GM12878 (cell line): ENCODE data around the gene BTNL8. TPM values are rescaled to one million over a fixed set of nuclear protein-coding genes. Genes with fewer than 3 reads are reported as not detected.

Experiments used
- ATAC-seq: fragments of 200-7000 bp; cut with Tn5 transposase; 3 replicates; pipeline ENCODE4 v1.9.1; 2020; ENCODE audit warnings: mild to moderate bottlenecking, moderate library complexity
- BruUV-seq: library from RNA; stranded (reverse); fragments of 400-500 nt; replicated peaks from 2 replicates; lab custom pipeline; 2021; lab: Mats Ljungman, UMichigan
- CTCF ChIA-PET: fragments of 300-600 bp; sonication (Branson Sonifier 250); formaldehyde crosslinking; extraction: SDS; loops from one replicate; lab custom pipeline; 2021; ENCODE audit warnings: inconsistent platforms; lab: Yijun Ruan, JAX
- POLR2A ChIA-PET: fragments of 350-600 bp; formaldehyde crosslinking; extraction: SDS; loops from one replicate; lab custom pipeline; 2021; ENCODE audit warnings: inconsistent platforms; lab: Charles Lee
- RAD21 ChIA-PET: fragments of 300-600 bp; sonication (Branson Sonifier 250); formaldehyde crosslinking; loops from one replicate; lab custom pipeline; 2023; ENCODE audit warnings: antibody characterized with exemption; ENCODE audit not compliant: unreplicated experiment; lab: Charles Lee
- SMC1A ChIA-PET: fragments of 300-600 bp; sonication (Branson Sonifier 250); formaldehyde crosslinking; loops from one replicate; lab custom pipeline; 2023; ENCODE audit not compliant: unreplicated experiment, uncharacterized antibody; lab: Charles Lee
- DNase-seq: peaks from one replicate; pipeline ENCODE4 v3.0.0-alpha.2; 2011; ENCODE audit warnings: low read depth, low spot score
- FAIRE-seq: peaks from 3 replicates; lab custom pipeline; 2011; peaks lifted over from hg19 to GRCh38; lab: Jason Lieb, UNC
- H2AFZ ChIP-seq: 2 replicates; pipeline ENCODE4 v1.6.0; 2011; ENCODE audit warnings: low read depth, low read length, control low read depth; ENCODE audit not compliant: control insufficient read depth
- H3K27ac ChIP-seq: 2 replicates; pipeline ENCODE4 v1.5.1; 2011; ENCODE audit warnings: control low read depth; ENCODE audit not compliant: control insufficient read depth, insufficient read depth
- H3K27me3 ChIP-seq, 2 experiments: replicated peaks in 1 of 2; 2 replicates each; pipeline versions ENCODE4 v1.6.0 to v1.6.1; 2011; ENCODE audit warnings: low read length in 1 of 2; ENCODE audit not compliant: control insufficient read depth in 2 of 2, insufficient read depth in 2 of 2
- H3K36me3 ChIP-seq, 2 experiments: 2 replicates each; pipeline ENCODE4 v1.5.1; 2011; ENCODE audit warnings: low read length in 1 of 2; ENCODE audit not compliant: control insufficient read depth in 2 of 2, insufficient read depth in 2 of 2
- H3K4me1 ChIP-seq: 2 replicates; pipeline ENCODE4 v1.6.1; 2011; ENCODE audit warnings: mild to moderate bottlenecking, low read length, moderate library complexity, mixed read lengths; ENCODE audit not compliant: control insufficient read depth, insufficient read depth
- H3K4me2 ChIP-seq: 2 replicates; pipeline ENCODE4 v1.6.0; 2011; ENCODE audit warnings: control low read depth; ENCODE audit not compliant: control insufficient read depth, insufficient read depth
- H3K4me3 ChIP-seq: fragments of 200-600 bp; sonication (generic); 2 replicates; pipeline ENCODE4 v1.5.1; 2016
- H3K79me2 ChIP-seq: 2 replicates; pipeline ENCODE4 v1.6.0; 2011; ENCODE audit warnings: low read length; ENCODE audit not compliant: control insufficient read depth, insufficient read depth
- H3K9ac ChIP-seq: 2 replicates; pipeline ENCODE4 v1.8.0; 2011; ENCODE audit warnings: low read length, control low read depth, mixed read lengths; ENCODE audit not compliant: control insufficient read depth, insufficient read depth
- H3K9me3 ChIP-seq: replicated peaks from 3 replicates; pipeline ENCODE4 v1.5.1; 2011; ENCODE audit warnings: mild to moderate bottlenecking, low read length; ENCODE audit not compliant: control insufficient read depth, insufficient read depth
- H4K20me1 ChIP-seq: 2 replicates; pipeline ENCODE4 v1.6.0; 2011; ENCODE audit not compliant: control insufficient read depth, insufficient read depth
- CBX5 ChIP-seq: sonication (generic); IDR thresholded peaks from 2 replicates; pipeline ENCODE4 v1.6.1; 2016; ENCODE audit warnings: low read depth, moderate library complexity, mild to moderate bottlenecking, inconsistent platforms
- CUX1 ChIP-seq: IDR thresholded peaks from 2 replicates; pipeline ENCODE4 v1.6.1; 2012; ENCODE audit warnings: improper control_type of control experiment, low read depth, low read length; ENCODE audit not compliant: insufficient replicate concordance
- RB1 ChIP-seq: fragments of 450-650 bp; formaldehyde crosslinking; IDR thresholded peaks from 2 replicates; pipeline ENCODE4 v1.6.1; 2017; ENCODE audit warnings: mild to moderate bottlenecking, borderline replicate concordance
- SPI1 ChIP-seq: IDR thresholded peaks from 2 replicates; pipeline ENCODE4 v1.6.1; 2011; ENCODE audit warnings: low read depth, mild to moderate bottlenecking, low read length, moderate library complexity, borderline replicate concordance; ENCODE audit not compliant: insufficient read depth
- USF2 ChIP-seq: IDR thresholded peaks from 2 replicates; pipeline ENCODE4 v1.6.1; 2011; ENCODE audit warnings: low read depth, low read length, improper control_type of control experiment, borderline replicate concordance
- ZBTB11 ChIP-seq: fragments of 450-650 bp; formaldehyde crosslinking; IDR thresholded peaks from 2 replicates; pipeline ENCODE4 v1.5.0; 2022; ENCODE audit warnings: mild to moderate bottlenecking, missing genetic modification characterization
- WGBS: methylation state at CpG from one replicate; pipeline ENCODE4 v1.1.6; 2016; ENCODE audit warnings: low lambda C conversion rate; ENCODE audit not compliant: insufficient replicate concordance, insufficient coverage; ENCODE audit errors: missing lambda C conversion rate; 5-methylcytosine and 5-hydroxymethylcytosine counted together
- in situ Hi-C: fragments of 300-500 bp; cut with MboI; formaldehyde crosslinking; loops from 9 replicates; pipeline ENCODE4 v1.14.3; 2018; ENCODE audit warnings: mixed read lengths
- intact Hi-C: fragments of 100-400 bp; cut with micrococcal nuclease; formaldehyde crosslinking; loops from one replicate; pipeline ENCODE4 v1.14.2; 2022; ENCODE audit not compliant: unreplicated experiment
- polyA plus RNA-seq, 11 experiments: library from polyadenylated mRNA; depleted of rRNA in 4 of 11; unstranded in 6 of 11; stranded (reverse) in 5 of 11; fragments of >200 nt; fragmentation: Nextera tagmentation in 4 of 11; fragmentation: Illumina TruSeq in 1 of 11; extraction: Ambion mirVana in 4 of 11; extraction: Trizol in 1 of 11; gene quantifications; 1 replicate in 1 of 11; 2 replicates in 10 of 11; pipeline versions ENCODE4 v1.2.1 to v1.2.3, GENCODE V29; 2011 to 2016; ENCODE audit warnings: inconsistent platforms in 2 of 11, missing spikeins in 2 of 11, low read depth in 1 of 11
- total RNA-seq, 4 experiments: library from RNA; depleted of rRNA in 3 of 4; stranded (reverse); fragments of >200 nt in 3 of 4; fragmentation: Illumina TruSeq in 1 of 4; extraction: Trizol in 1 of 4; gene quantifications; 2 replicates each; pipeline versions ENCODE4 v1.2.1 to v1.2.3, GENCODE V29; 2013 to 2021

Gene BTNL8
- total and polyA plus RNA-seq, 10 of the 15 experiments (the other 5 are each of a cell fraction or from before 2014, with no cell fraction given) = 0.13 to 3.4 (median 0.26) TPM; not detected in 2

- TF ChIP-seq CUX1 = no peak
Measured at GRCh38 chr5:180920710-180921109, 21.8 kb downstream of the BTNL8 start (continued).

GRCh38 chr5:180922932-180923331 lies 24.0 kb downstream of the BTNL8 start:
- Histone ChIP-seq H3K27ac (no peak overlapping the region), H3K36me3 (no peaks in the 10 kb centered on the region), H2AFZ (no peak overlapping the region), H3K27me3 (no peaks in the 10 kb centered on the region), H3K4me2 (no peak overlapping the region), H3K79me2 (no peaks in the 10 kb centered on the region), H3K4me3 (no peak overlapping the region), H3K9me3 (peaks cover 2% of the 10 kb centered on the region; the same call in 2 of the 3 replicates), H3K4me1 (no peaks in the 10 kb centered on the region), H3K9ac (no peak overlapping the region), H4K20me1 (no peaks in the 10 kb centered on the region)
- ChIA-PET RAD21 (no interaction called here), CTCF (no interaction called here), POLR2A (no interaction called here), SMC1A (interaction anchor here (0.7 to 1.0 kb wide), 2 partner anchors 14 to 127 kb away, joined by 3 read pairs; no protein-coding TSS in a partner anchor)
- in situ Hi-C loops = no loop called here
- WGBS = 71% methylated on average over 1 of the region's 1 CpG
- TF ChIP-seq CBX5 = no peak
- TF ChIP-seq ZBTB11 (CRISPR knock-in tag) = no peak
- no peak for TF ChIP-seq SPI1
- no peak for TF ChIP-seq RB1
- TF ChIP-seq USF2 = no peak
- BruUV-seq = no TSS peak
- FAIRE-seq (no peak), DNase-seq (no peak), ATAC-seq (no peak)
- intact Hi-C loops = no loop called here
